ENCODE results near the gene CDK5RAP2.

GRCh38 chr9:120567874-120568273, 12.1 kb downstream of the CDK5RAP2 start:
- no peak for TF ChIP-seq CTCF (IDR thresholded peaks at IDR 0.05)
- TF ChIP-seq POLR2A (IDR thresholded peaks at IDR 0.05): no peak

All from vagina (tissue), 2 donors.